CD4-positive, alpha-beta T cell treated with Interleukin-10 for 1 hour (primary cell): Measurements from ENCODE around the gene OR7G3.

Experiments used
- DNase-seq: peaks from one replicate; pipeline ENCODE4 v3.0.0-alpha.2; 2020

The OR7G3 gene

DNA sequence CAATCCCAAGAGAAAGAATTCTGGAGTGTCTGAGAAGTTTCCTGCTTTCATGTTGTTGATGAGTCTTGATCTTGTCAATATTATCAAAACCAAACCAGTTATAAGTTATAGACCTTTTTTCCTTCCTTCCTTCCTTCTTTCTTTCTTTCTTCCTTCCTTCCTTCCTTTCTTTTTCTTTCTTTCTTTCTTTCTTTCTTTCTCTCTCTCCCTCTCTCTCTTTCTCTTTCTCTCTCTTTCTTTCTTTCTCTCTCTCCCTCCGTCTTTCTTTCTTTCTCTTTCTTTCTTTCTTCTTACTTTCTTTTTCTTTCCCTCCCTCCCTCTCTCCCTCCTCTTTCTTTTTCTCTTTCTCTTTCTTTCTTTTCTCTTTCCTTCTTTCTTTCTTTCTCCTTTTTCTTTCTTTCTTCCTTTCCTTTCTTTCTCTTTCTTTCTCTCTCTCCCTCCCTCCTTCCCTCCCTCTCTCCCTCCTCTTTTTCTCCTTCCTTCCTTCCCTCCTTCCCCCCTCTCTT is at the start of gene OR7G3:
Gene OR7G3, minus strand, starts transcription at position 51 of the 506 bp plus-strand sequence. Its CDS starts 0 bp downstream, at position 51.
- DNase-seq, result no peak

DNA sequence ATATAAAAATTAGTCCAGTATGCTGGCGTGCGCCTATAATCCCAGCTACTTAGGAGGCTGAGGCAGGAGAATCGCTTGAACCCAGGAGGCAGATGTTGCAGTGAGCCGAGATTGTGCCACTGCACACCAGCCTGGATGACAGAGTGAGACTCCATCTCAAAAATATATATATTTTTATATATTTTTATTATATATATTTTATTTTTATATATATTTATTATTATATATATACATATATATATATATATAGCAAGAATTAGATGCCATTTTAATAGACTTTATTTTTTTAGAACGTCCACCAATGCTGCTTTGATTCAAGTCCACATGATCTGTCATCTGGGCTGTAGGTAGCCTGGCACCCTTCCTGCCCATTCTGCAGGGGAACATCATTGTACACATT is 48.6 kb upstream of the OR7G3 start:
- no peak for DNase-seq

DNA sequence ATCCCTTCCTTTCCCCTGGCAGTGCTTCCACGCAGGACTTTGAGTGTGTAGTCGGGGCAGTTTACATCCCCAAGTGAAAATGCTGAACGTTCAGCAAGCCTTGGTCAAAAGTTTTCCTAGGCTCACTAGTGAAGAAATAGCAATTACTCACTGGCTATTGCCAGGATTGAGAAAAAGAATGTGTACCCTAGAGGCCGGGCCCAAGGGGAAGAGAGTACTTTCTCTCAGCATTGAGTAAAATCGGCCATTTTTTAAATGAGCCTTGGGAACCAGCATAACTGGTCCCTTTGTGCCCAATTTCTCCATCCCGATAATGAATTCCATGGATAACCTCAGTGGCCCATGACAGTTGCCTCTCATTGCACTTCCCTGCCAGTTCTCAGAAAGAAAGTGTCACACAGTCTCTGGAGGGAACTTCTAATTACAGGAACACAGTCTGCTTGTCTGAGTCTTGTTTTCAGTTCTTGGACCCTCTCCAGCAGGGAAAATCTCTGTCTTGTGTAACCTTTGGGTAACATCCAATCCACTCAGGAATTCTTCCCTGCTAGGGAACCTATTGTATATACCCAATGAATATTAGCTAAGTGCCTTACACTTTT is 44.7 kb upstream of the OR7G3 start:
- no peak for DNase-seq

- DNase-seq, result no peak
Observed at GRCh38 chr19:9166846-9167245, 40.1 kb upstream of the OR7G3 start.

DNA sequence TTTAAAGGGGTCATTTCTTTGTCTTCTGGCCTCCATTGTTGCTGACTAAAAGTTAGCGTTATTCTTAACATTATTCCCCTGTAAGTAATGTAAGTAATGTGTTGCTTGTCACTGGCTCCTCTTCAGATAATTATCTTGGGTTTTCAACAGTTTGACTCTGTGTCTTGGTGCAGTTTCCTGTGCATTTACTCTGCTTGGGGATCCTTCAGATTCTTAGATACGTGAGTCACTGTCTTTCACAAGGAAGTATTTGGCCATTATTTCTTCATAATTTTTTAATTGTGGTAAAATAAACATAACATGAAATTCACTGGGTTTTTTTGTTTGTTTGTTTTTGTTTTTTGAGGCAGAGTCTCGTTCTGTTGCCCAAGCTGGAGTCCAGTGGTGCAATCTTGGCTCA is 38.5 kb upstream of the OR7G3 start:
- DNase-seq, result no peak

DNA sequence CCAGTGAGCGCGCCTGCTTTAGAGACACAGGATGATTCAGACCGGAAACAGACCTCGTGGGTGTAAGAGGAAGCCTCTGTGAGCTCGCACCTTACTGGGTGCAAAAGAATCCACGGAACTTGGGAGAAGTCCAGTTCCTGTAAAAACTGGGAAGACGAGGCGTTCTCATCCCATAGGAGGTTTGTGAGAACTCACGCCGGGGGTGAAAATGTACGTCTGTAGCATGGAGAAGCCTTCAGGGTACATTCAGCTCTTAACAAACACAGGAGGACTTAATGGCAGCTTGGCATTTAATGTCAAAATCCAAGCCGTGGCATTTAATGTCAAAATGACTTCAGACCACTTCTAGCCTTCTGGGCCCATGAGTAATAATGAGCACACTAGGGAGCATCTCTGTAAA is 34.7 kb upstream of the OR7G3 start:
- no peak for DNase-seq

DNA sequence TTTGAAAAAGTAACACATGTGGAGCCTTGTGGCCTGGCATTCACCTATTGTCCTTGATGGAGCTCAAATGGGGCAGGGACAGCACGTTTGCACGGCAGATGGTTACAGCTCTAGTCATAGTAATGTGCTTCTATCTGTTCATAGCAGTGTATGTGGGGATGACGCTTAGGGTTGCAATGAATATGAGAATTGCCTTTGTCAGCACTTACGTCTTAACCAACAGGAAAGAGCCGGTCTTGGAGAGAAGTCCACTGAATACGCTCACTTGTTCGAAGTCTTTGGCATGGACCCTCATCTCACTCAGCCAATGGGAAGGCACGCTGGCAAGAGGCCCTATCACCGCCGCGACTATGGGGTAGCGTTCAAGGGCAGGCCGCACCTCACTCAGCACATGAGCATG is 33.1 kb upstream of the OR7G3 start:
- DNase-seq, result no peak

GRCh38 chr19:9156304-9156703 is 29.6 kb upstream of the OR7G3 start:
- no peak for DNase-seq

DNA sequence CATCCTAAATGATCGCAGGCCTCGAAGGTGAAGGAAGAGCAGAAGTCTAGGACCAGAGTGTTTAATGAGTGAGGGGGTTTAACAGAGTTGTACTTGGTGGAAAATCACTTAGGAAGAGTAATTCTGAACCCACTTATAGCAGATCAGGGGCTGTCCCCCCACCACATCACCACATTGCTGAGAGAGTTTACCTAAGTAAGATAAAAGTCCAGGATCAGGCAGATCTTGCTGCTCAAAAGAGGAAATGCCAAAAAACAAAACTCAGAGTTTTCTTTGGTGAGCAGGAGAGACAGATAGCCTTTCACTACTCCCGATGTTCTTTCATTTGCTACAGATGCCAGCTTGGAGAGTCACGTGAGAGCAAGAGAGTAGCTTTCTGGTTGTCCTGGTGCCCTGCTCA is 28.8 kb upstream of the OR7G3 start:
- DNase-seq, result no peak

- DNase-seq, result peak; percentile 11
Observed at GRCh38 chr19:9151367-9151766, 24.6 kb upstream of the OR7G3 start.

DNA sequence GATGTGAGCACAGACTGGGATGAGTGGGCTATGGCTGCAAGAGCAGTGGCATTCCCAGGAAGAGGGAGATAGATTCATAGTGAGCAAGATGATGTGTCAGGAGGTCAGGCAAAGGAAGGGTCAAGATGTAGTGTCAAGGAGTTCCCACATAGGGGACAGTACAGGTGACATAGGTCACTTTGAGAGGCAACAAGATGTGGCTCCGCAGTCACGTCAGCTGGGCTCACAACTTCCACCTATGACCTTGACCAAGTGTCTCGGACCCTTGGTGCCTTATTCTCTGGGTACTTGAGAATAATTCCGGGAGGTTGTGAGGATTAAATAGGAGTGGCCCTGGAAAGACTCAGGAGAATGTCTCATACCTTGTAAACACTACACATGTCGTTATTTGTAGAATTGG is 23.9 kb upstream of the OR7G3 start:
- DNase-seq, result no peak

- no peak for DNase-seq
Observed at GRCh38 chr19:9149997-9150396, 23.2 kb upstream of the OR7G3 start.

DNA sequence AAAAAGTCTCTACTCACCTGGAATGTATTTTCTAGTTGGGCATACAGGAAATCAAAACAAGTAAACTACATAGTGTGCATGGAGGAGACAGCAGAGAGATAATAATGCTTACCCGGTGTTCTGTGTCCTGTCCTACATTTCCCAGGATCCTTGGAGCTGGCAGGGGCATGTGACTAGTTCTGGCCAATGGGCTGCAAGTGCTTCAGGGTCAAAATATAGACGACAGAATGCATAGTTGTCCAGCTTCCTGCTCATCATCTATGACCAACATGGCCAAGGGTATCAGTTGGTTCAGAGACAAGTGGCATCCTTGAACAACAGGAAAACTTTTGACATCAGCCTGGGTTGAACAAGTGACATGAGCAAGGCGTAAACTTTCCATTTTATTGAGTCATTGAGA is 21.9 kb upstream of the OR7G3 start:
- DNase-seq, result no peak

GRCh38 chr19:9146882-9147281 is 20.1 kb upstream of the OR7G3 start:
- DNase-seq, result no peak

GRCh38 chr19:9144920-9145319 is 18.2 kb upstream of the OR7G3 start:
- no peak for DNase-seq

- peak; percentile 93 for DNase-seq
Observed at GRCh38 chr19:9140159-9140874, 13.6 kb upstream of the OR7G3 start, which contains the start of gene ZNF317. Gene ZNF317, plus strand, starts transcription at chr19:9140397. Its CDS starts 15,620 bp downstream, at chr19:9156017.

DNA sequence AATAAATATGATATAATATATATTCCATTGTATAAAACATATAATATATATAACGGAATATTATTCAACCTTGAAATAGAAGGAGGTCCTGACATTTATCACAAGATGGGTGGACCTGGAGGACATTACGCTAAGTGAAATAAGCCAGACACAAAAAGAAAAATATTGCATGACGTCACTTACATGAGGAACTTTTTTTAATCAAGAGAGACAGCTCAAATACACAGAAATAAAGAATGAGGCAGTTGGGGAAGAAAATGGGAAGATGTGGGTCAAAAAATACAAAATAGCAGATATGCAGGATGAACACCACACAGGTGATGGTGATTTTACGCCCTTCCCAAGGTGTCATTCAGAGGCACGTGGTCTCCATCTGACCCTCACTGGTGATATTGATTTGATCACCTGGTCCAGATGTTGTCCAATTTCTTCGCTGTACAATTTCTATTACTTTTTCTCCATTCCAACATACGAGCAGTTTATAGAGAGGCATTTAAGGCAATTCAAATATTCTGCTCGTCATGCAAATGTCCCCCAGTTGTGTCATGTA is 12.9 kb upstream of the OR7G3 start:
- DNase-seq, result no peak

GRCh38 chr19:9132422-9132821 is 5.7 kb upstream of the OR7G3 start:
- DNase-seq, result no peak

DNA sequence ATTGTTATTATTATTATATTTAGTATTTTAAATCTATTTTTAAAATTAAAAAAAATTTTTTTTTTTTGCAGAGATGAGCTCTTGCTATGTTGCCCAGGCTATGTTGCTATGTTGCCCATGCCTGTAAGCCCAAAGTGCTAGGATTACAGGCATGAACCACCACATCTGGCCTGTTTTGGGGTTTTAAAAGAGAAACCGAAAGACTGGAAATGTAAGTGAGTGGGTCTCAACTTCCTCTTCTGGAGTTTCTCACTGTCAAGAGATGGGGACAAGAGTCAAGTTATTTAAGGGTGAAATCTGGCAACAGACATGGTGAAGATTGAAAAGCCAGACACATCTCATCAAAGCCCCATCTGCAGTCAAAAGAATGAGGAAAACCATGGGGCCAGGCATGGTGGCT is 4.2 kb upstream of the OR7G3 start:
- no peak for DNase-seq

DNA sequence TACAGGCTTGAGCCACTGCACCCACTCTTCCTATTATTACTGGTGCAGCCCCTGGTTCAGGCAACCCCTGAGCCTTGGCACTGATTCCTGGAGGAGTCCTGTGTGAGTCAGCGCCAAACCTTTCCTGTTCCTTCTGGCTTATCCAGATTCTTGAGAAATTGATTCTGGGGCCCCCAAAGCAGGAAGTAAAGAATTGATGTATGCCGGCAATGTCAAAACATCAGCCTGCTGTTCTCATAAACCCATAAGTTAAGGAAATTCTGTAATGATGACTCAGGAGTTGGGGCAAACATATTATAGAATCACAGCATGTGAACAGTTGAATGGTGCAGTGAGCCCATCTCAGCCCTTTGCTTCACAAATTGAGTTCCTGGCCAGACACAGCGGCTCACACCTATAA is 1.4 kb upstream of the OR7G3 start:
- DNase-seq, result no peak

GRCh38 chr19:9116547-9116946 is 10.2 kb downstream of the OR7G3 start:
- DNase-seq, result no peak

GRCh38 chr19:9115307-9115813 is 11.4 kb downstream of the OR7G3 start, which contains the start of gene OR7G1:
Gene OR7G1, minus strand, starts transcription at chr19:9115763. Its CDS starts 0 bp downstream, at chr19:9115763.
- DNase-seq, result no peak

- no peak for DNase-seq
Observed at GRCh38 chr19:9109959-9110358, 16.8 kb downstream of the OR7G3 start.

DNA sequence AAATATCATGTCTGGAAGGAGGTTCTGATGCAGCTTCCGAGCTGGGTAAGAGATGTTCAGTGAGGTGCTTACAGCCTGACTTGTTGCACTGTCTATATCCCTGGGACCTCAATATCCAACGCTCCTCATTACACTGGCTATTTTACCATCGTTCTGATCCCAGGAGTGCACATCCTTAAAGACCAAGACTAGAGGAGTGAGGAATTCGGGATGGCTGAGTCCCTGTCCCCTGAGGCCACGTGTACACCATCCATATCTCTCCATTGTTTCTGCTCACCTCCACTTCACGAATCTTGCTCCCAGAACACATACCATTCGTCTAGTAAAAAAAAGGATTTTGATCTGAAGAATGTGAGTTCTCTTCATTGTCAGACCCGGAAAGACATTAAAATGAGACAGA is 19.4 kb downstream of the OR7G3 start, which contains the start of gene OR7G2:
Gene OR7G2, minus strand, starts transcription at position 101 of the 400 bp plus-strand sequence. CDS start 4,232 bp downstream, outside the sequence.
- DNase-seq, result no peak
